ENCODE results near the gene TSKS.

Gene TSKS

DNA sequence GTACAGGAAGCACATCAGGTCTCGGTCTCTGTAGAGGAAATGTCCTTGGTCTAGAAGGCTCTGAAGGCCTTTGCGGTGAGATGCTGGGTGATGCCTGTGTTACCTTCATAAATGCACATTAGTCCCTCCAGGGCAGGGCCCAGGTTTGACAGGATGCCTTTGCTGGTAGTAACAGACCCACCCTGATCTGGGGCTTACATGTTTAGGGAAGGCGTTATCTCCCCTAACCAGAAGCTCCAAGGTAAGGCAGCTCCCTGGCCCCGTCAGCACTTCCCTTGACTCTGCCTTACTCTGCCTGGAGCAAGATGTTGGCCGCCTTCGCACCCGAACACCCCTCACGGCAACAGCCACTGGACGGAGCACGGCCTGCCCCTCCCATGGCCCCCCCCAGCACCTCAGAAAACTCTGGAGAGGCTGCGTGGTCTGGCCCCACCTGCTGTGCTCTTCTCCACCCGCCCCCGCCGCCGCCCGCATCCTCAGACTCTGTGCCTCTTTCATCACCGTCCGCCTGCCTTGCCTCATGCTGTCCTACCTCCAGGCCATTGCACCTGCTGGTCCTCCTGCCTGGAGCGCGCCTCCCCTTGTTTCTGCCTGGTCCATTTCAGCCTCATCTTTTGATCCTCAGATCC lies 12.8 kb upstream of the TSKS start:
- Histone ChIP-seq H3K27me3 (replicated peaks) (no peaks in the 10 kb centered on the region), H3K27ac (no peak overlapping the region), H3K4me3 (ENCODE audit: low read depth, low read length) (no peak overlapping the region), H3K36me3 (replicated peaks) (peaks cover 9% of the 10 kb centered on the region)
- TF ChIP-seq, protein P1, sequence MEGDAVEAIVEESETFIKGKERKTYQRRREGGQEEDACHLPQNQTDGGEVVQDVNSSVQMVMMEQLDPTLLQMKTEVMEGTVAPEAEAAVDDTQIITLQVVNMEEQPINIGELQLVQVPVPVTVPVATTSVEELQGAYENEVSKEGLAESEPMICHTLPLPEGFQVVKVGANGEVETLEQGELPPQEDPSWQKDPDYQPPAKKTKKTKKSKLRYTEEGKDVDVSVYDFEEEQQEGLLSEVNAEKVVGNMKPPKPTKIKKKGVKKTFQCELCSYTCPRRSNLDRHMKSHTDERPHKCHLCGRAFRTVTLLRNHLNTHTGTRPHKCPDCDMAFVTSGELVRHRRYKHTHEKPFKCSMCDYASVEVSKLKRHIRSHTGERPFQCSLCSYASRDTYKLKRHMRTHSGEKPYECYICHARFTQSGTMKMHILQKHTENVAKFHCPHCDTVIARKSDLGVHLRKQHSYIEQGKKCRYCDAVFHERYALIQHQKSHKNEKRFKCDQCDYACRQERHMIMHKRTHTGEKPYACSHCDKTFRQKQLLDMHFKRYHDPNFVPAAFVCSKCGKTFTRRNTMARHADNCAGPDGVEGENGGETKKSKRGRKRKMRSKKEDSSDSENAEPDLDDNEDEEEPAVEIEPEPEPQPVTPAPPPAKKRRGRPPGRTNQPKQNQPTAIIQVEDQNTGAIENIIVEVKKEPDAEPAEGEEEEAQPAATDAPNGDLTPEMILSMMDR (IDR thresholded peaks at IDR 0.05; ENCODE audit: low read depth, low read length, missing control alignments): no peak
- no peak for DNase-seq
- in situ Hi-C loops (cut with HindIII; ENCODE audit: low pct_ligation_motif_present, low sequenced_read_pairs): no loop called here

DNA sequence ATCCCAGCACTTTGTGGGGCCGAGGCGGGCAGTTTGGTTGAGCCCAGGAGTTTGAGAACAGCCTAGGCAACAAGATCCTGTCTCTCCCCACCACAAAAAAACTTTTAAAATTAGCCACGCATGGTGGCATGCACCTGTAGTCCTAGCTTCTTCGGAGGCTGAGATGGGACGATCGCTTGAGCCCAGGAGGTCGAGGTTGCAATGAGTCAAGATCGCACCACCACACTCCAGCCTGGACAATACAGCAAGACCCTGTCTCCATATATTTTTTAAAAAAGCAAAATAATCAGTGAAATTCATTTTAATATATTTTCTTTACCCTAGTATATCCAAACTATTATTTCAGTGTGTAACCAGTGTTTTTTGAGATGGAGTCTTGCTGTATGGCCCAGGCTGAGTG lies 11.9 kb upstream of the TSKS start:
- H3K36me3 ChIP-seq (replicated peaks): peaks cover 9% of the 10 kb centered on the region
- in situ Hi-C loops (cut with HindIII; ENCODE audit: low pct_ligation_motif_present, low sequenced_read_pairs): no loop called here

DNA sequence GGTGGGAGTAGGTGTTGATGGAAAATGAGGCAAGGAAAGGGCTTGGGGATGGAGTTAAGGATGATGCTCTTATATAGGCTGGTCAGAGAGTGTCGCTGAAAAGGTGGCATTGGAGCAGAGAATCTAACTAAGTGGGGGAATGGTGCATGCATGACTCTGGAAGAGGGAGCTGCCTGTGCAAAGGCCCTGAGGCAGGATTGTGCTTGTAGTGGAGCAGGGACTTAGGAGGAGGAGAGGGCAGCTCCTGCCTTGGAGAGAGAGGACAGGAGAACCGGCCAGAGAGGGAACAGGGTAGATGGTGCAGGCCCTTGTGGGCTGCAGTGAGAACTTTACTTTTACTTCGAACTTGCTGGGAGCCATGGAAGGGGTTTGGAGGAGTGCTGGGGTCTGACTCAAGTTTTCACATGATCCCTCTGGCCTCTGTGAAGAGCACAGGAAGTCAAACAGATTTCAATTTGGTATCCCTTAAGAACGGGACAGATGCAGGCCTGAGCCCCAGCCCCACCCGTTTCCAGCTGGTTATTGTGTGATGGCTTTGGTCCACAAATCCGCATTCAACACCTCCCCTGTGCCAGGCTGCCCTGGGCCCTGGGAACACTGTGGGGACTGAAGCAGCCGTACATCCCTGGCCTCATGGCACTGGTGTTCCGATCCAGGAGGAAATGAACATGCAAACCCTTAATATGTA lies 10.7 kb upstream of the TSKS start:
- in situ Hi-C loops (cut with HindIII; ENCODE audit: low pct_ligation_motif_present, low sequenced_read_pairs): no loop called here
- Histone ChIP-seq H3K4me3 (ENCODE audit: low read depth, low read length) (no peak overlapping the region), H3K36me3 (replicated peaks) (peaks cover 9% of the 10 kb centered on the region), H3K27me3 (replicated peaks) (no peaks in the 10 kb centered on the region), H3K27ac (no peak overlapping the region)
- DNase-seq: no peak
- TF ChIP-seq, protein P1 (IDR thresholded peaks at IDR 0.05; ENCODE audit: low read depth, low read length, missing control alignments): no peak

More for the DNA sequence above, 11.9 kb upstream of the TSKS start:
- no peak overlapping the region for H3K4me3 ChIP-seq (ENCODE audit: low read depth, low read length)
- no peak for DNase-seq
- H3K27ac ChIP-seq: no peak overlapping the region
- TF ChIP-seq, protein P1 (IDR thresholded peaks at IDR 0.05; ENCODE audit: low read depth, low read length, missing control alignments): no peak
- H3K27me3 ChIP-seq (replicated peaks): no peaks in the 10 kb centered on the region

DNA sequence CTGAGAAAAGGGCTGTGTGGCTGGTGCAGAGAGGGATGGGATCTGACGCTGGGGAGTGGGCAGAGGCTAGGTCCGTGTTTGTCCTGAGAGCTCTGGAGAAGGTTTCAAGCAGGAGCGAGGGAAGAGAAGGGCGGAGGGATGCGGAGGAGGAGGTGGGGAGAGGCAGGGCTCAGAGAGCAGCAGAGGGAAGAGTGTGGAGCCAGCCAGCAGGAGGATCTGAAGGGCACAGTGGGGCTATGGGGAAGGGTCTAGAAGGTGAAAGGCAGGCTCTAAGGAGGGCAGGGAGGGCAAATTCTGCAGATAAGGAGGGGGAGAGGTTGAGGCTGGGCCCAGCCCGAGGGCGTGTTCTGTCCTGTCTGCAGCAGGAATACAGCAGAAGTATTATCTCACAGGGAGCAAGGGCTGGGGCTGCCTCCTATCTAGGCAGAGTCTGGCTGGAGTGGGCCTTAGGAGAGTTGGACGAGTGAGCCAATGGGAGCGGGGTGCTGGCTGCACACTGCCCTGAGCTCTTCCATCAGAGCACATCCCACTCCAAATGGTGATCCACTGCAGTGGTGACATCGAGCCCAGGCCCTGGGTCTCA lies 9.8 kb upstream of the TSKS start:
- no peak overlapping the region for H3K27ac ChIP-seq
- in situ Hi-C loops (cut with HindIII; ENCODE audit: low pct_ligation_motif_present, low sequenced_read_pairs): no loop called here
- TF ChIP-seq, protein P1 (IDR thresholded peaks at IDR 0.05; ENCODE audit: low read depth, low read length, missing control alignments): no peak

DNA sequence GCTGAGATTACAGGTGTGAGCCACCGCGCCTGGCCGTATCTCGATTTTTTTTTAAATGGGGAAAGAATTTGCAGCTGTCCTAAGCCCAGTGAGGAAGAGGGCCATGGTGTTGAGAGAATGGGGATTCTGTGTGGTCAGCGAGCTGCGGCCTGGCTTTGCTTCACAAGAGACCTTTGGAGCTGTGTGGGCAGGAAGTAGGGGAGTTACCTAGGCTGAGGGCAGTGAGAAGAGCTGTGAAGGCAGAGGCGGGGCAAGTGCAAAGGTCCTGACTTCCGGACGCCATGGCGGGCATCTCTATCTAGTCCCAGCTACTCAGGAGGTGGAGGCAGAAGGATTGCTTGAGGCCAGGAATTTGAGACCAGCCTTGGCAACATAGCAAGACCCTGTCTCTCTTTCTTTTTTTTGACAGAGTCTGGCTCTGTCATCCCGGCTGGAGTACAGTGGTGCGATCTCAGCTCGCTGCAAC lies 8.6 kb upstream of the TSKS start:
- TF ChIP-seq, protein P1 (IDR thresholded peaks at IDR 0.05; ENCODE audit: low read depth, low read length, missing control alignments): no peak
- Histone ChIP-seq H3K27me3 (replicated peaks) (no peaks in the 10 kb centered on the region), H3K27ac (no peak overlapping the region), H3K36me3 (replicated peaks) (peaks cover 9% of the 10 kb centered on the region), H3K4me3 (ENCODE audit: low read depth, low read length) (no peak overlapping the region)
- DNase-seq: no peak
- in situ Hi-C loops (cut with HindIII; ENCODE audit: low pct_ligation_motif_present, low sequenced_read_pairs): no loop called here

More for the DNA sequence above, 9.8 kb upstream of the TSKS start:
- Histone ChIP-seq H3K27me3 (replicated peaks) (no peaks in the 10 kb centered on the region), H3K4me3 (ENCODE audit: low read depth, low read length) (no peak overlapping the region), H3K36me3 (replicated peaks) (peaks cover 9% of the 10 kb centered on the region)
- no peak for DNase-seq

All from brain microvascular endothelial cell (primary cell).